GM12878 (cell line): Measurements from ENCODE around the gene NKD2. TPM values are rescaled to one million over a fixed set of nuclear protein-coding genes. Genes with fewer than 3 reads are reported as not detected.

ENCODE experiments used
- BCL11A ChIP-seq: IDR thresholded peaks from 2 replicates; pipeline ENCODE4 v1.6.1; 2011; ENCODE audit warnings: low read depth, low read length
- BMI1 ChIP-seq: fragments of 450-650 bp; IDR thresholded peaks from 2 replicates; pipeline ENCODE4 v1.6.1; 2016; ENCODE audit warnings: mild to moderate bottlenecking, moderate library complexity, borderline replicate concordance
- JUND ChIP-seq: IDR thresholded peaks from 2 replicates; pipeline ENCODE4 v1.6.1; 2012; ENCODE audit warnings: low read depth, mild to moderate bottlenecking, low read length, improper control_type of control experiment, moderate library complexity
- KAT2A ChIP-seq: conservative IDR thresholded peaks from 2 replicates; pipeline ENCODE4 v1.6.1; 2011; ENCODE audit warnings: low read depth, low read length; ENCODE audit not compliant: control insufficient read depth
- RUNX3 ChIP-seq: IDR thresholded peaks from 2 replicates; pipeline ENCODE4 v1.6.1; 2012; ENCODE audit warnings: low read length, inconsistent platforms
- SIX5 ChIP-seq: IDR thresholded peaks from 2 replicates; pipeline ENCODE4 v1.6.1; 2011; ENCODE audit warnings: mild to moderate bottlenecking, low read depth, low read length, moderate library complexity; ENCODE audit not compliant: severe bottlenecking
- SKIL ChIP-seq: fragments of 450-650 bp; IDR thresholded peaks from 2 replicates; pipeline ENCODE4 v1.6.1; 2017; ENCODE audit warnings: mild to moderate bottlenecking, low read depth, inconsistent platforms; ENCODE audit not compliant: poor library complexity, severe bottlenecking
- SRF ChIP-seq, 2 experiments: IDR thresholded peaks; 2 replicates each; pipeline ENCODE4 v1.6.1; 2011; ENCODE audit warnings: low read depth in 2 of 2, low read length in 2 of 2, mild to moderate bottlenecking in 1 of 2, moderate library complexity in 1 of 2
- TCF3 ChIP-seq: IDR thresholded peaks from 2 replicates; pipeline ENCODE4 v1.6.1; 2012; ENCODE audit warnings: low read depth, mild to moderate bottlenecking, low read length, borderline replicate concordance; ENCODE audit not compliant: insufficient read depth
- ZBTB11 ChIP-seq: fragments of 450-650 bp; formaldehyde crosslinking; IDR thresholded peaks from 2 replicates; pipeline ENCODE4 v1.5.0; 2022; ENCODE audit warnings: mild to moderate bottlenecking, missing genetic modification characterization
- ZNF217 ChIP-seq: fragments of 450-650 bp; IDR thresholded peaks from 2 replicates; pipeline ENCODE4 v1.6.1; 2017; ENCODE audit warnings: antibody characterized with exemption, mild to moderate bottlenecking
- polyA plus RNA-seq, 11 experiments: library from polyadenylated mRNA; depleted of rRNA in 4 of 11; unstranded in 6 of 11; stranded (reverse) in 5 of 11; fragments of >200 nt; fragmentation: Nextera tagmentation in 4 of 11; fragmentation: Illumina TruSeq in 1 of 11; extraction: Ambion mirVana in 4 of 11; extraction: Trizol in 1 of 11; gene quantifications; 1 replicate in 1 of 11; 2 replicates in 10 of 11; pipeline versions ENCODE4 v1.2.1 to v1.2.3, GENCODE V29; 2011 to 2016; ENCODE audit warnings: inconsistent platforms in 2 of 11, missing spikeins in 2 of 11, low read depth in 1 of 11
- total RNA-seq, 4 experiments: library from RNA; depleted of rRNA in 3 of 4; stranded (reverse); fragments of >200 nt in 3 of 4; fragmentation: Illumina TruSeq in 1 of 4; extraction: Trizol in 1 of 4; gene quantifications; 2 replicates each; pipeline versions ENCODE4 v1.2.1 to v1.2.3, GENCODE V29; 2013 to 2021

NKD2 gene
- total and polyA plus RNA-seq, 10 of the 15 experiments (the other 5 are each of a cell fraction or from before 2014, with no cell fraction given): 0.20 to 0.83 (median 0.26) TPM; not detected in 7

GRCh38 chr5:1035421-1036405 is 27.1 kb downstream of the NKD2 start (continued):
- TF ChIP-seq ZBTB11 (CRISPR knock-in tag) (no peak), TCF3 (no peak), SIX5 (no peak), RUNX3 (no peak), JUND (no peak), ZNF217 (no peak), BMI1 (no peak), SRF (IDR thresholded peaks at IDR 0.05; ENCODE audit: low read depth in 2 of 2, low read length in 2 of 2) (no peak), BCL11A (no peak), SKIL (no peak), KAT2A (no peak)
